IPS DF 19.7 (cell line): ENCODE results near the gene TGFBR3L.
"Not testable (repeated sequence)": the region's sequence is repeated elsewhere in the genome, so short reads cannot be mapped to it uniquely, and the experiment has no call there.

Experiments
- DNase-seq: peaks from one replicate; pipeline ENCODE4 v3.0.0-alpha.2; 2013; ENCODE audit warnings: low read depth, low spot score

TGFBR3L gene

GRCh38 chr19:7959211-7959610, 44.6 kb downstream of the TGFBR3L start:
- DNase-seq = no peak

GRCh38 chr19:7961082-7961481, 46.5 kb downstream of the TGFBR3L start:
- DNase-seq = not testable (repeated sequence)

GRCh38 chr19:7961920-7962626, 47.4 kb downstream of the TGFBR3L start:
- no peak for DNase-seq

- no peak for DNase-seq
These were observed 48.1 kb downstream of the TGFBR3L start for GRCh38 chr19:7962644-7963268.

GRCh38 chr19:7963566-7963965, 48.9 kb downstream of the TGFBR3L start:
- DNase-seq = no peak

GRCh38 chr19:7965259-7965841, 50.7 kb downstream of the TGFBR3L start:
- DNase-seq = no peak

- DNase-seq = no peak
These were observed 51.5 kb downstream of the TGFBR3L start for GRCh38 chr19:7965921-7966665.

GRCh38 chr19:7968008-7968795, 53.6 kb downstream of the TGFBR3L start:
- no peak for DNase-seq
